Activated CD4-positive, alpha-beta T cell treated with anti-CD3 and anti-CD28 coated beads, Interleukin-10, Interleukin-2, amounts not matched to agents 100 ng/mL and 50 ng/mL, durations not matched to agents 16 hours and 8 hours (primary cell): ENCODE results near the gene CACNB2.

ENCODE experiments used
- DNase-seq: peaks from one replicate; pipeline ENCODE4 v3.0.0-alpha.2; 2020

CACNB2 gene

GRCh38 chr10:18303851-18304801, 163.9 kb downstream of the CACNB2 start:
- DNase-seq: no peak

DNA sequence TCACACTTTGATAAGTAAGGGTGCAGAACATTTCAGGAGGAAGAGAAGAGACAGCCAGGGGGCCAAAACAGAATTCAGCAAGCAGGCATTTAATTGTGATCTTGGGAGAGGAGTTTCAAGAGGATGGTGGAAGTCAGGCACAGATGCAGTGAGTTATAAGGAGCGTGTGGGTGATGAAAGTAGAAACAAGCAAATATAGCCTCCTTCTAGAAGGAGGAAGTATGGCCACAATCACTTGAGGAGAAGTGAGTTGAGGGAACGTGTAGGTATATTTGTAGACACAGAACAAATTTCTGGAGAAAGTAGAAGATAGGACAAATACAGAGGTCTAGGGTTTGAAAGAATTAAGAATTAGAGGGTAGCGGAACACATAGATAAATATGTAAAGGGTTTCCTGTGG, 165.8 kb downstream of the CACNB2 start:
- no peak for DNase-seq

- DNase-seq: no peak
These were observed 168.4 kb downstream of the CACNB2 start for GRCh38 chr10:18308600-18308999.

GRCh38 chr10:18310761-18311160, 170.5 kb downstream of the CACNB2 start:
- no peak for DNase-seq

- DNase-seq: no peak
These were observed 172.3 kb downstream of the CACNB2 start for GRCh38 chr10:18312374-18313139.

GRCh38 chr10:18313140-18313530, 172.9 kb downstream of the CACNB2 start:
- DNase-seq: no peak

GRCh38 chr10:18313626-18314025, 173.4 kb downstream of the CACNB2 start:
- no peak for DNase-seq

DNA sequence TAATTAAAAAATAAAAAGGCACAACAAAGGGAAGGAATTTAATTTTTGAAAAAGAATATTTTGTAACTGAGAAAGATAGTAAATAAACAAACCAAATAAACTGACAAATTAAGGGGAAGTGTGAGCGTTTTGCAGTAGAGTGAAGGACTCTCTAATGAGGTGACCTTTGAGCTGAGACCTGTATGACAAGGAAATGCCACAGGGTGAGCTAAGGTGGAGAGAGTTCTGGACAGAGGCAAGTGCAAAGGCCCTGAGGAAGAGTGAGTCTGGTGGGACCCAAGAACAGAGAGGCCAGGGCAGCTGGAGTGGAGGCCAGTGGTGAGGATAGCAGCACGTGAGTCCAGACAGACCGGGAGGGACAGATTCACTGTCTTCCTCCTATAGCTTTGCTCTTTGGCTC, 179.4 kb downstream of the CACNB2 start:
- no peak for DNase-seq

DNA sequence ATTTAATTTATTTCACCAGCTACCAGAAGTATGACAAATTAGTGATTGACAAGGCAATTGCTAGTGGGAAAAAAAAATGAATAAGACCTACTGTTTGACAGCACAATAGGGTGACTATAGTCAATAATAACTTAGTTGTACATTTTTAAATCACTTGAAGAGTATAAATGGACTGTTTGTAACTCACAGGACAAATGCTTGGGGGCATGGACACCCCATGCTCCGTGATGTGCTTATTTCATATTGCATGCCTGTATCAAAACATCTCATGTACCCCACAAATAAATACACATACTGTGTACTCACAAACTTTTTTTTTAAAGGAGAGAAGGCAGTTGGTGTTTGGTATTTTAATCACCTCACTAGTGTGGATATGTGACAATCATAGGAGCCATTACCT, 181.1 kb downstream of the CACNB2 start:
- no peak for DNase-seq

DNA sequence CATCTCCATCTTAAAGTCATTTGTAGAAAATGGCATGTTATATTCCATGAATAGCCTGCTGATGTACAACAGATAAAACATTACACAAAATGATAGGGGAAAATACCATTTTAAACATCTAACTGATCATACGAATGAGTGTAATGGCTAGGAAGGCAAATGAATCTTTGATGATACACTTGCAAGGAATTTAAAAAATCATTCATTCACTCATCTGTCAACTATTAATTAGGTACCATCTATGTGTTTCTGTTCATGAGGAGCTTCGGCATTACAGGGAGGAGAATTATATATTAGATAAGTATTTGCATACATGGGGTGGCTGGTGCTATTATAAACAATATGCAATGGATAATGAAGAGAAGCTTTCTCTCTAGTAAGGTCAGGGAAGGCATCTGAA, 183.7 kb downstream of the CACNB2 start:
- no peak for DNase-seq

- no peak for DNase-seq
These were observed 185.2 kb downstream of the CACNB2 start for GRCh38 chr10:18325410-18325809.

GRCh38 chr10:18325889-18326531, 185.8 kb downstream of the CACNB2 start:
- no peak for DNase-seq

- DNase-seq: no peak
These were observed 188.7 kb downstream of the CACNB2 start for GRCh38 chr10:18328941-18329340.

DNA sequence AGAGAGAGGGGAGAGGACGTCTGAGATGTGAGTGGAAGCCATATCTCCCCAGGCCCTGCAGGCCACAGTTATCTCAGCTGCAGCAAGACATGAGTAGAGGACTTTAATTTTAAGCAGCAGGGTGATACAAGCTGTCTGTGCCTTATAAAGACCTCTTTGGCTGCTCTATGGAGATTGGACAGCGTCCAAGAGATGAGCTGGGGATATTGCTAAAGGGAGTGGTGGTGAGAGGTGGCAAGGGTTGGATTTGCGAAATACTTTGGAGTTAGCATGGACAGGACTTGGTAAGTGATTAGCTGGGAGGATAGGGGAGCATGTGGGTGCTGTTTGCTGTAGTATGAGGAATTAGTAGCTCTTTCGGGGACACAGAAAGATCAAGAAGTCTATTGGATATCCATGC, 191.8 kb downstream of the CACNB2 start:
- DNase-seq: no peak

DNA sequence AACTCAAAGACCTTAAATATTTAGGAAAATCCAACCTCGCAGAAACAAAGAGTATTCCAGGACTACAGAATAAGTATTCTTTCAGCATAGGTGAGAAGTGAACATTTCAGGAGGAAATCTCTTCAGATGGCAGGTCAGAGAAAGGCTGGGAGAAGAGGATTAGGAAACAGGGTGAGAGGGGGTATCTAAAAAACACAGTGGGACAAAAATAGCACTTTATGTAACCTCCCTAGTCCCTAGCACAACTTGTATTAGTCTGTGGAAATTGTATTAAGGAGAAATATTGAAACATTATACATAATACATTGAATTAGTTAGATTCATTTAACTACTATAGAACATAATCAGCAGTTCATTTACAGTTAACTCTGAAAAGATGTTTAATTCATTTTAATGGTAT, 192.3 kb downstream of the CACNB2 start:
- no peak for DNase-seq

DNA sequence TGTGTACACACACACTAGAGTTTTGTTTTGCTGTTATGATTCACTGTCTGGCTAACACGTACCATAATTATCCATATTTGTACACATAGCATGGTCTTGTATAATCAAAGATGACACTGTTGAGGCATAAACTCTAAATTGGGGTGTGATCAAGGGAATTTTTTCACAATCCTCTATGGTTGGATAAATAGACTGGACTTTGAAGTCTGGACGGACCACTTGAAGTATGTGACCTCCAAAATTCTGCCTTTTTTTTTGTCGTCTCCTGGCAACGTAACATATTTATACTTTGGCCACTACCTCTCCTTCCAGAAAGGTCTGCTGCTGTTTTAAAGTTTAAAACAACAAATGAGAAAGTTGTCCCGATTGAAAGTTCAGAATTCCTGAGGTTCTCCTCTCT, 193.4 kb downstream of the CACNB2 start:
- no peak for DNase-seq

- no peak for DNase-seq
These were observed 194.1 kb downstream of the CACNB2 start for GRCh38 chr10:18334116-18334867.

- DNase-seq: no peak
These were observed 200.3 kb downstream of the CACNB2 start for GRCh38 chr10:18340496-18341051.

- DNase-seq: no peak
These were observed 200.8 kb downstream of the CACNB2 start for GRCh38 chr10:18341055-18341454.

GRCh38 chr10:18343573-18343972, 203.3 kb downstream of the CACNB2 start:
- DNase-seq: no peak

DNA sequence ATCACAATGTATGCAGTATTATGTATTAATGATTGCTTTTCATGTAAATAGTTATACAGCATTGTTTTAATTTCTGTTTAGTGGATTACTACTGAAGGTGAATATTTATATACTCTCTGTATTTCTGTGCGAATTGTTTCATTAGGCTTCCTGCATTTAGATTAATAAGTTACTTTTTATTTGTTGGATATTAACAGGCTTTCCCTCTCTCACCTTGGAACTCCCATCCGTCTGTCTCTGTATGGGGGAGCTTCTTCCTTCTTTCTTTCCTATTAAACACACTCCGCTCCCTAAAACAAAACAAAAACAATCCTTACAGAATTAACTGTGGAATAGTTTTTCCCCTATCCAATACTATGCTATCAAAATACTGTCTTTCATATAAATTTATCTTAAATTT, 205.1 kb downstream of the CACNB2 start:
- no peak for DNase-seq

DNA sequence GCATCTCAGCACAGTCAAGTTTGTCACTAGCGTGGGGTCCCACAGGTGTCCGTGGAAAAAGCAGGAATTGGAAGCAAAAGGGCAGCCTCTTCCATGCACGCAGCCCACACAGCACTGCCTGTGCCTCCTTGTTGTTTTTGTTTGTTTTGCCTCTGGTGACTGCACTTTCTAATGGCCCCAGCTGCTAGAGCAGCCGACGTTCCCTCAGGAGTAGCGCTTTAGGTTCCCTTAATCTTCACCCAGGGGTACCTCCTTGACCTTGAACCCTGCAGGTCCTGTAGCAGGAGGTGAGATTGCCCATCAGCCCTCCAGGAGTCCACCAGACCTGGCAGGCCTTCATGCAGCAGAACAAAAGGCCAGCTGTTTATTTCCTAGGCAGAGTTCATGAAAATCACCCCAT, 210.1 kb downstream of the CACNB2 start:
- no peak for DNase-seq

DNA sequence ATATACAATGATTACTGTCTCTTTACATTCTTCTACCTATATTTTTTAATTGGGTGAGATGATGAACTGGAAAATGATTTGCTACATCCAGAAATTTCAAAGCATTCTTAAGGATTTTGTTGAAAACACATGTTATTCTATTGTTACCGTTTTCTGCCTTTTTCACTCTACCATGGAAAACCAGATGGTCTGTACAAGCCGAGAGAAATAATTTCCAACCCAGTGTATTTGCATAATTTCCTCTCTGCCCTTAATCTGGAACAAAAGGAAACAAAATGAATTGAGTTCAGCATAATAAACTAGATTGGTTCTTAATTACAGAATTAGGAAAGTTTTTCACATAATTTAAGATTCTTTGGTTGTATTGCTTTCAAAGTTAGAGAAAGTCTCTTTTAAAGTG, 211.2 kb downstream of the CACNB2 start:
- no peak for DNase-seq
